Erythroblast (primary cell): ENCODE measurements around the gene NOX5.

Source experiments
- GATA1 ChIP-seq: IDR thresholded peaks from 2 replicates; pipeline ENCODE4 v1.6.1; 2011; ENCODE audit warnings: low read depth, mild to moderate bottlenecking, control low read depth, low read length, moderate library complexity
- POLR2A ChIP-seq: IDR thresholded peaks from 2 replicates; pipeline ENCODE4 v1.6.1; 2011; ENCODE audit warnings: mild to moderate bottlenecking, low read length

GRCh38 chr15:68997050-68997449 lies 17.4 kb upstream of the NOX5 start:
- TF ChIP-seq POLR2A, result no peak
- TF ChIP-seq GATA1, result no peak
